ENCODE measurements around the gene STARD5.
"Not testable (repeated sequence)": the region's sequence is repeated elsewhere in the genome, so short reads cannot be mapped to it uniquely, and the experiment has no call there.

Gene STARD5

DNA sequence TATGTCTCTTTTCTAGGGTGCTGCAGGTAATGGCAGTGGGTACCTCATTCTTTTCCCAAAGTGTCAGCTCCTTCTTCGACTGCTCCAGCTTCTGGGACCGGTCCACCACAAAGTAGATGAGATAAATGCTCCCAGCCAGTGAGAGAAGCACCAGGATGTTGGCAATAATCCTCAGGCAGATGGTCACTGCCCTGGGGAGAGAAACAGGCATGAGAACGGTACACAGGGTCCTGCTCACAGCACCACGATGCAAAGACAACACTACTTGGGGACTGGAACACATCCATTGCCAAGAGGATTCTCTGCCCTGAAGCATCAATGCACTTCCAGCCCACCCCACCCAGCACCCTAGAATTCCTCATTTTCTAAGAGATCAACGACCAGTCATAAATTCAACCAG, 27.7 kb upstream of the STARD5 start:
- Histone ChIP-seq H2BK15ac (ENCODE audit: low read depth, poor library complexity, severe bottlenecking) (no peak overlapping the region), H3K27me3 (ENCODE audit: control insufficient read depth in 1 of 2, insufficient read depth in 1 of 2, low read length in 2 of 2) (peaks cover 16 to 39% of the 10 kb centered on the region in 2 experiments), H3K4me1 (ENCODE audit: control insufficient read depth, insufficient read depth, low read depth, low read length) (no peaks in the 10 kb centered on the region), H3K14ac (ENCODE audit: low read length in 2 of 2) (no peak overlapping the region), H2BK120ac (ENCODE audit: low read depth, low read length) (no peak overlapping the region), H2AFZ (ENCODE audit: low read depth, low read length) (no peak overlapping the region), H3K4me3 (ENCODE audit: insufficient read depth in 1 of 2, low read depth in 1 of 2, low read length in 2 of 2) (no peak overlapping the region), H3K27ac (ENCODE audit: low read length, poor library complexity, severe bottlenecking) (no peak overlapping the region), H2BK5ac (ENCODE audit: low read depth, low read length, poor library complexity, severe bottlenecking) (no peak overlapping the region), H3K4me2 (ENCODE audit: low read length, poor library complexity, severe bottlenecking) (no peak overlapping the region), H3K4ac (ENCODE audit: low read depth in 1 of 2, low read length in 2 of 2) (no peak overlapping the region), H4K8ac (ENCODE audit: low read length) (no peak overlapping the region), H3K18ac (ENCODE audit: low read depth in 1 of 2, low read length in 2 of 2) (no peak overlapping the region), H2AK5ac (ENCODE audit: low read length, severe bottlenecking) (no peak overlapping the region), H3K79me1 (replicated peaks; ENCODE audit: low read length, poor library complexity, severe bottlenecking) (no peaks in the 10 kb centered on the region), H2BK12ac (ENCODE audit: low read length in 2 of 2) (no peak overlapping the region), H3K9ac (ENCODE audit: low read length) (no peak overlapping the region), H3K23ac (ENCODE audit: low read length in 2 of 2) (no peak overlapping the region), H3K9me3 (ENCODE audit: control insufficient read depth, low read length) (no peaks in the 10 kb centered on the region), H3K36me3 (ENCODE audit: control insufficient read depth in 1 of 2, insufficient read depth in 2 of 2, low read depth in 1 of 2, low read length in 2 of 2) (no peaks in the 10 kb centered on the region), H4K91ac (ENCODE audit: low read length) (no peak overlapping the region)
- 74% methylated on average over 5 of the region's 5 CpGs for WGBS
- no peak for DNase-seq

DNA sequence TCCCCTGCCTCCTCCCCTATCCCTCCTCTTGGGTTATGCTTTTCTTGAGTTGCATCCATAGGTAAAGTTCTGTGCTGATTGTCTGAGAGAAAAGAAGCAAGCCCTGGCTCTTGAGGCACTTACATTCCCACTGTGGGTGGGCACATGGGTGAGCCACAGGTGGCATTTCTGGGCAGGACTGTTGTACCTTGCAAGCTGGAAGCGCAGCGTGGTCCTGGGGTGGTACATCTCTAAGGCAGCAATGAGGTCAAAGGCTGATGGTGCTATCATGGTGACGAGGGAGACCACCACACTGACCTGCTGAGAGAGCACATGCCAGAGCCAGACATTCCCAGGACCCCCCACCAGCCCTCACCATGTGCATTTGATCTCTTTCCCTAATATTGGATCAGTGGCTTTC, 25.3 kb upstream of the STARD5 start:
- H2BK5ac ChIP-seq (ENCODE audit: low read depth, low read length, poor library complexity, severe bottlenecking), result no peak overlapping the region
- H2BK15ac ChIP-seq (ENCODE audit: low read depth, poor library complexity, severe bottlenecking), result no peak overlapping the region
- no peak overlapping the region for H3K18ac ChIP-seq (ENCODE audit: low read depth in 1 of 2, low read length in 2 of 2)
- no peak overlapping the region for H2BK120ac ChIP-seq (ENCODE audit: low read depth, low read length)
- DNase-seq, result no peak
- no peak overlapping the region for H3K27ac ChIP-seq (ENCODE audit: low read length, poor library complexity, severe bottlenecking)
- H4K91ac ChIP-seq (ENCODE audit: low read length), result no peak overlapping the region
- no peak overlapping the region for H2BK12ac ChIP-seq (ENCODE audit: low read length in 2 of 2)
- 85% methylated on average over 3 of the region's 3 CpGs for WGBS
- H3K4me2 ChIP-seq (ENCODE audit: low read length, poor library complexity, severe bottlenecking), result no peak overlapping the region
- H3K14ac ChIP-seq (ENCODE audit: low read length in 2 of 2), result no peak overlapping the region
- H3K9me3 ChIP-seq (ENCODE audit: control insufficient read depth, low read length), result no peaks in the 10 kb centered on the region
- no peaks in the 10 kb centered on the region for H3K79me1 ChIP-seq (replicated peaks; ENCODE audit: low read length, poor library complexity, severe bottlenecking)
- H3K4me1 ChIP-seq (ENCODE audit: control insufficient read depth, insufficient read depth, low read depth, low read length), result no peaks in the 10 kb centered on the region
- no peak overlapping the region for H3K4ac ChIP-seq (ENCODE audit: low read depth in 1 of 2, low read length in 2 of 2)
- no peak overlapping the region for H3K4me3 ChIP-seq (ENCODE audit: insufficient read depth in 1 of 2, low read depth in 1 of 2, low read length in 2 of 2)
- no peak overlapping the region for H2AK5ac ChIP-seq (ENCODE audit: low read length, severe bottlenecking)
- H4K8ac ChIP-seq (ENCODE audit: low read length), result no peak overlapping the region
- H3K27me3 ChIP-seq (ENCODE audit: control insufficient read depth in 1 of 2, insufficient read depth in 1 of 2, low read length in 2 of 2), result peaks cover 17 to 41% of the 10 kb centered on the region in 2 experiments
- H3K36me3 ChIP-seq (ENCODE audit: control insufficient read depth in 1 of 2, insufficient read depth in 2 of 2, low read depth in 1 of 2, low read length in 2 of 2), result no peaks in the 10 kb centered on the region
- H3K23ac ChIP-seq (ENCODE audit: low read length in 2 of 2), result no peak overlapping the region
- H2AFZ ChIP-seq (ENCODE audit: low read depth, low read length), result no peak overlapping the region
- no peak overlapping the region for H3K9ac ChIP-seq (ENCODE audit: low read length)

DNA sequence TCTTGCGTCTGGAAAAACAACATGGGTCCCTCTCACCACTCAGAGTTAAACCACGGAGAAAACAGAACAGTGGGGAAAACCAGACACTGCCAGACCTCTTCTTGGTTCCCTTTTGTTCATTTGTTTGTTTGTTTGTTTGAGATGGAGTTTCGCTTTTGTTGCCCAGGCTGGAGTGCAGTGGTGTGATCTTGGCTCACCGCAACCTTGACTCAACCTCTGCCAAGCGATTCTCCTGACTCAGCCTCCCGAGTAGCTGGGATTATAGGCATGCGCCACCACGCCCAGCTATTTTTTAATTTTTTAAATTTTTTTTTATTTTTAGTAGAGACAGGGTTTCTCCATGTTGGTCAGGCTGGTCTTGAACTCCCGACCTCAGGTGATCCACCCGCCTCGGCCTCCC, 24.8 kb upstream of the STARD5 start:
- peaks cover 19 to 45% of the 10 kb centered on the region in 2 experiments for H3K27me3 ChIP-seq (ENCODE audit: control insufficient read depth in 1 of 2, insufficient read depth in 1 of 2, low read length in 2 of 2)
- H2AFZ ChIP-seq (ENCODE audit: low read depth, low read length); H3K36me3 ChIP-seq (ENCODE audit: control insufficient read depth in 1 of 2, insufficient read depth in 2 of 2, low read depth in 1 of 2, low read length in 2 of 2); H3K14ac ChIP-seq (ENCODE audit: low read length in 2 of 2); H2BK12ac ChIP-seq (ENCODE audit: low read length in 2 of 2); H3K79me1 ChIP-seq (replicated peaks; ENCODE audit: low read length, poor library complexity, severe bottlenecking); H3K27ac ChIP-seq (ENCODE audit: low read length, poor library complexity, severe bottlenecking); H3K23ac ChIP-seq (ENCODE audit: low read length in 2 of 2); H3K4me3 ChIP-seq (ENCODE audit: insufficient read depth in 1 of 2, low read depth in 1 of 2, low read length in 2 of 2); H2BK120ac ChIP-seq (ENCODE audit: low read depth, low read length); H2BK15ac ChIP-seq (ENCODE audit: low read depth, poor library complexity, severe bottlenecking); H3K9me3 ChIP-seq (ENCODE audit: control insufficient read depth, low read length); DNase-seq; H2AK5ac ChIP-seq (ENCODE audit: low read length, severe bottlenecking); H3K4ac ChIP-seq (ENCODE audit: low read depth in 1 of 2, low read length in 2 of 2); H3K18ac ChIP-seq (ENCODE audit: low read depth in 1 of 2, low read length in 2 of 2); H4K91ac ChIP-seq (ENCODE audit: low read length); H3K4me2 ChIP-seq (ENCODE audit: low read length, poor library complexity, severe bottlenecking); H3K4me1 ChIP-seq (ENCODE audit: control insufficient read depth, insufficient read depth, low read depth, low read length); H3K9ac ChIP-seq (ENCODE audit: low read length); H2BK5ac ChIP-seq (ENCODE audit: low read depth, low read length, poor library complexity, severe bottlenecking); H4K8ac ChIP-seq (ENCODE audit: low read length): not testable (repeated sequence)
- 87% methylated on average over 7 of the region's 11 CpGs for WGBS

DNA sequence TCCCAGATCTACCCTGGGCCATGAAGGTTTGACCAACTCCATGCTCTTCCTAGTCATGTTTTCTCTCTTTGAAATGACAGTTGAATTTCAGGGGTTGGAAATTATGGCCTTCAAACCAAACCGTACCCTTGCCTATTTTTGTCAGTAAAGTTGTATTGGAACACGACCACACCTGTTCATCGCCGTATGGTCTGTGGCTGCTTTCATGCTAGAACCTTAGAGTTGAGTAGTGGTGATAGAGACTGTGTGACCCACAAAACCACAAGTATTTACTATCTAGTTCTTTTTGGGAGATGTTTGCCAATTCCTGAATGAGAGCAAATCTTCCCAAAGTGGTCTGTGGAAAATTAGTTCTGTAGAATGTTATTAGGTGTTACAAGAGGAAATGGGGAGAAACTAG, 24.0 kb upstream of the STARD5 start:
- Histone ChIP-seq H2BK5ac (ENCODE audit: low read depth, low read length, poor library complexity, severe bottlenecking) (no peak overlapping the region), H3K9ac (ENCODE audit: low read length) (no peak overlapping the region), H3K14ac (ENCODE audit: low read length in 2 of 2) (no peak overlapping the region), H2BK120ac (ENCODE audit: low read depth, low read length) (no peak overlapping the region), H2AFZ (ENCODE audit: low read depth, low read length) (no peak overlapping the region), H3K27ac (ENCODE audit: low read length, poor library complexity, severe bottlenecking) (no peak overlapping the region), H4K8ac (ENCODE audit: low read length) (no peak overlapping the region), H3K36me3 (ENCODE audit: control insufficient read depth in 1 of 2, insufficient read depth in 2 of 2, low read depth in 1 of 2, low read length in 2 of 2) (no peaks in the 10 kb centered on the region), H2BK15ac (ENCODE audit: low read depth, poor library complexity, severe bottlenecking) (no peak overlapping the region), H2AK5ac (ENCODE audit: low read length, severe bottlenecking) (no peak overlapping the region), H3K27me3 (ENCODE audit: control insufficient read depth in 1 of 2, insufficient read depth in 1 of 2, low read length in 2 of 2) (peaks cover 19 to 53% of the 10 kb centered on the region in 2 experiments), H3K18ac (ENCODE audit: low read depth in 1 of 2, low read length in 2 of 2) (no peak overlapping the region), H2BK12ac (ENCODE audit: low read length in 2 of 2) (no peak overlapping the region), H3K4me3 (ENCODE audit: insufficient read depth in 1 of 2, low read depth in 1 of 2, low read length in 2 of 2) (no peak overlapping the region), H4K91ac (ENCODE audit: low read length) (no peak overlapping the region), H3K23ac (ENCODE audit: low read length in 2 of 2) (no peak overlapping the region), H3K79me1 (replicated peaks; ENCODE audit: low read length, poor library complexity, severe bottlenecking) (no peaks in the 10 kb centered on the region), H3K4ac (ENCODE audit: low read depth in 1 of 2, low read length in 2 of 2) (no peak overlapping the region), H3K4me2 (ENCODE audit: low read length, poor library complexity, severe bottlenecking) (no peak overlapping the region), H3K4me1 (ENCODE audit: control insufficient read depth, insufficient read depth, low read depth, low read length) (no peaks in the 10 kb centered on the region), H3K9me3 (ENCODE audit: control insufficient read depth, low read length) (no peaks in the 10 kb centered on the region)
- 91% methylated on average over 4 of the region's 4 CpGs for WGBS
- DNase-seq, result no peak
